ENCODE results near the gene FOXK2.

The FOXK2 gene

GRCh38 chr17:82518826-82519810 lies at the start of gene FOXK2:
Gene FOXK2 (plus strand): TSS chr17:82519732. CDS start chr17:82519889, 157 bp downstream.
- DNase-seq, result peak; percentile 93 to 96

GRCh38 chr17:82470065-82470464 lies 49.5 kb upstream of the FOXK2 start:
- DNase-seq, result no peak

GRCh38 chr17:82474223-82475010 lies 45.1 kb upstream of the FOXK2 start:
- DNase-seq, result no peak

- no peak for DNase-seq
Measured at GRCh38 chr17:82475458-82475857, 44.1 kb upstream of the FOXK2 start.

GRCh38 chr17:82477934-82478333 lies 41.6 kb upstream of the FOXK2 start:
- no peak for DNase-seq

GRCh38 chr17:82479602-82480001 lies 39.9 kb upstream of the FOXK2 start:
- no peak for DNase-seq

GRCh38 chr17:82480318-82480717 lies 39.2 kb upstream of the FOXK2 start:
- no peak for DNase-seq

GRCh38 chr17:82483204-82483660 lies 36.3 kb upstream of the FOXK2 start:
- DNase-seq, result no peak

- DNase-seq, result no peak
Measured at GRCh38 chr17:82483836-82484235, 35.7 kb upstream of the FOXK2 start.

GRCh38 chr17:82486231-82487094 lies 33.1 kb upstream of the FOXK2 start:
- peak in 1 of 2 donors; percentile 28 for DNase-seq

- DNase-seq, result no peak
Measured at GRCh38 chr17:82487910-82488309, 31.6 kb upstream of the FOXK2 start.

GRCh38 chr17:82489117-82489516 lies 30.4 kb upstream of the FOXK2 start:
- DNase-seq, result no peak

- DNase-seq, result no peak
Measured at GRCh38 chr17:82489851-82490511, 29.6 kb upstream of the FOXK2 start.

- DNase-seq, result no peak
Measured at GRCh38 chr17:82490512-82491195, 28.9 kb upstream of the FOXK2 start.

GRCh38 chr17:82491196-82491530 lies 28.4 kb upstream of the FOXK2 start:
- DNase-seq, result no peak

- no peak for DNase-seq
Measured at GRCh38 chr17:82491533-82491932, 28.0 kb upstream of the FOXK2 start.

GRCh38 chr17:82492643-82493225 lies 26.8 kb upstream of the FOXK2 start:
- no peak for DNase-seq

GRCh38 chr17:82493226-82493781 lies 26.2 kb upstream of the FOXK2 start:
- DNase-seq, result no peak

GRCh38 chr17:82494236-82495055 lies 25.1 kb upstream of the FOXK2 start:
- peak; percentile 90 to 94 for DNase-seq
